NCI-H2171 treated with DMSO at 0.1 percent for 48 hours (cell line): ENCODE data around the gene COX6A2.
"Not testable (repeated sequence)": the region's sequence is repeated elsewhere in the genome, so short reads cannot be mapped to it uniquely, and the experiment has no call there.

Source experiments
- DNase-seq: peaks from one replicate; lab custom pipeline; 2025; lab: John Stamatoyannopoulos, UW

The COX6A2 gene

DNA sequence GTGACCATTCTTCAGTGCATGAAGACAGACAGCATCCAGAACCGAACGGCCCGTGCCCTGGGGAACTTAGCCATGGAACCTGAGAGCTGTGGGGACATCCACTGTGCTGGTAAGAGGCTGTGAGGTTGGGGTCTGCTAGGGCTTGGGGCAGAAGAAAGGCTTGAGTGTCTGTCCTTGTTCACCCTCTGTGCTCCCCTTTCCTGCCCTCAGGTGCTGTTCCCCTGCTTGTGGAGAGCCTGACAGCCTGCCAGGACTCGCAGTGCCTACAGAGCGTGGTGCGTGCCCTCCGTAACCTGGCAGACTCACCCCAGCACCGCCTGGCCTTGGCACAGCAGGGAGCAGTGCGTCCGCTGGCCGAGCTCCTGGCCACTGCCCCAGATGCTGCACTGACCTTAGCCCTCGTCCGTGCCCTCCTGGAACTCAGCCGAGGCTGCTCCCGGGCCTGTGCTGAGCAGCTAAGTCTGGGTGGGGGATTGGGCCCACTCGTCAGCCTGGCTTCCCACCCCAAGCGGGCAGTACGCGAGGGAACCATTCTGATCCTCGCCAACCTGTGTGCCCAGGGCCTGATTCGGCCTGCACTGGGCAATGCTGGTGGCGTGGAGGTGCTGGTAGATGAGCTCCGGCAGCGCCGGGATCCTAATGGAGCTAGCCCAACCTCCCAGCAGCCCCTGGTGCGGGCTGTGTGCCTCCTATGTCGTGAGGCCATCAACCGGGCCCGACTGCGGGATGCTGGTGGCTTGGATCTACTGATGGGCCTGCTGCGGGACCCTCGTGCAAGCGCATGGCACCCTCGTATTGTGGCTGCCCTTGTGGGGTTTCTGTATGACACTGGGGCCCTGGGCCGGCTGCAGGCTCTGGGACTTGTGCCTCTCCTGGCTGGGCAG, 34.0 kb upstream of the COX6A2 start:
- no peak for DNase-seq

- DNase-seq, result no peak
These were observed 33.2 kb upstream of the COX6A2 start for GRCh38 chr16:31461201-31461920.

GRCh38 chr16:31460582-31461002, 32.4 kb upstream of the COX6A2 start:
- peak; percentile 14 for DNase-seq

- DNase-seq, result peak; percentile 98
These were observed 31.8 kb upstream of the COX6A2 start for GRCh38 chr16:31459687-31460581.

- peak; percentile 97 for DNase-seq
These were observed 30.9 kb upstream of the COX6A2 start, which contains the start of gene ARMC5 for GRCh38 chr16:31458844-31459686. ARMC5 (plus strand) TSS chr16:31459501; CDS start chr16:31459525, 24 bp downstream.

- peak; percentile 56 for DNase-seq
These were observed 30.1 kb upstream of the COX6A2 start for GRCh38 chr16:31458073-31458843.

- no peak for DNase-seq
These were observed 28.8 kb upstream of the COX6A2 start for GRCh38 chr16:31456988-31457360.

GRCh38 chr16:31455601-31456314, 27.6 kb upstream of the COX6A2 start:
- DNase-seq, result no peak

DNA sequence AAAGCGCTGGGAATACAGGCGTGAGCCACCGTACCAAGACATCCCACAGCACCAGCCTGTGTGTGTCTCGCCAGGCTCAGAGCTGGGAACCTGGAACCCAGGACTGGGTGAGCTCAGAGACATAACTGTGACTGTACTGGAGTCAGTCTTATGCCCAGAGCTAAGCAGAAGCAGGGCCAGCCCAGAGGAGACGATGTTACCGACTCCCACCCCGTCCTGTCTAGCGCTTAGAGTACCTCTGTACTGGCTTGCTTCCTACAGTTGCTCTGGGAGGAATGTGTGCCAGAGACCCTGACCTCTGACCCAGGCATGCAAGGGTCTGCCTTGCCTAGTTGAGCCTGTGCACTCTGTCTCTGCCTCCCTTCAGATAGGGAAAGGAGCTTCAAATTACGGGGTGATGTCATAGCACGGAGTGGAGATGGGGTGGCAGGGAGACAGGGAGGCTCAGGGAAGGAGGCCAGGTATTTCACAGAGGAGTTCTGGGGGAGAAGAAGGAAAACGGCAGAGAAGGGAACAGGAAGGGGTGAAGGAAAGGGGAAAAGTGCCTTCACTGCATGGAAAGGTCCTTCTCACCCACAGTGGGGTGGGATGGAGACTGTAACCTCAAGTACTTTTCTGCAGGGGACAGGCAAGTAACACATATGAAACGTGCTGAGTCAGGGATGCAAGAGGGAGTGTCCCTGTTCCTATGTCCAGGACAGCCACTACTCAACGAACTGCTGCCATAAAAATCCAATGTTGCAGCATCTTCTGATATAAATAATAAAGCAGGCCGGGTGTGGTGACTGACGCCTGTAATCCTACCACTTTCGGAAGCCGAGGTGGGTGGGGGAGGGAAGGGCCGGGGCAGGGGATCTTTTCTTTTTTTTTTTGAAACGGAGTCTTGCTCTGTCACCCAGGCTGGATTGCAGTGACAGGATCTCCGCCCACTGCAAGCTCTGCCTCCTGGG, 25.4 kb upstream of the COX6A2 start:
- peak; percentile 12 for DNase-seq

GRCh38 chr16:31452631-31453106, 24.5 kb upstream of the COX6A2 start:
- DNase-seq, result no peak

- peak; percentile 62 for DNase-seq
These were observed 23.7 kb upstream of the COX6A2 start for GRCh38 chr16:31451681-31452351.

- DNase-seq, result no peak
These were observed 23.0 kb upstream of the COX6A2 start for GRCh38 chr16:31451201-31451600.

GRCh38 chr16:31445931-31446330, 17.8 kb upstream of the COX6A2 start:
- not testable (repeated sequence) for DNase-seq

DNA sequence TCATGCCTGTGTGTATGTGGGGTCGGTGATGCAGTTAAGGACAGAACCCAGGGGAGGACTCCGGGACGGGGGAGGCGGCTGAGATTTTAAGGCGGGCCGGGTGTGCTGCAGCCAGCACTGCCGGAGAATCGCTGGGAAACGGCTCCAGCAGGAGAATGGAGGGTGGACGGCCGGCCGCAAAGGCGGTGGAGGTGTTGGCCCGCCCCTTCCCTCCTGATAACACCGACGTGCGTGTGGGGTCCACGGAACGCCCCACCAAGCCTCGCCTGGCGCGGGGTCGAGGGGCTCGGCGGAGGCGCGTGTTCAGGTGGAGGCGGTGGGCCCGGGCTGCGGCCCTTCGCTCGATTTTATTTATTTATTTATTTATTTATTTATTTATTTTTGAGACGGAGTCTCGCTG, 13.8 kb upstream of the COX6A2 start:
- no peak for DNase-seq

DNA sequence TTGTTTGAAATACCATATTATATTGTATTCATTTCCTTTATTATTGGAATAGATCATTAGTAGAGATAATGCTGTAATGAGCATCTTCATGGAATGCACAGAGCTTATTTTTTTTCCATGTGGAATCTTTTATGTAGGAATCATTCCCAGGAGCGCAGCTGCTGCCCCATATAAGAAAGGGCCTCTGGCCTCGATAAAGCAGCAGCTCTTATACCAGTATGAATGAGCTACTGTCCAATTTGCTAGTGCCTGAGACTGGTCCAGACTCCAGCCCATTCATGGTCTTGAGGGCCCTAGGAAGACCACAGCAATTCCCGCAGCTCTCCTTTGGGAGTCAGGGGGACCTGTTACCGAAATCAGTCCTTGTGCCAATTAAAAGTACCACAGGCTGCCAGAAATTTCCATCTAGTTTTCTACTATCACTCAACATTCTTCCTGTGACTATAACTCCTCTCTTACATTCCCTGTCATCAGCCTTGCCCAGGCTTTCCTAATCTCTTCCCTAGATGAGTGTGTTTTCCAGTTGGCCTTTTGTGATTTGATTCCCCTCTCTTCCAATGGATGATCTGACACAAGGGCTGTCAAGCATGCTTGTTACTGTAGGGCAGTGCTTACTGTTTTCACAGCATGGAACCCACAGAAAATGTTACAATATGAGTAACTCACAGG, 12.5 kb upstream of the COX6A2 start:
- DNase-seq, result no peak

GRCh38 chr16:31439519-31439918, 11.4 kb upstream of the COX6A2 start:
- DNase-seq, result no peak

DNA sequence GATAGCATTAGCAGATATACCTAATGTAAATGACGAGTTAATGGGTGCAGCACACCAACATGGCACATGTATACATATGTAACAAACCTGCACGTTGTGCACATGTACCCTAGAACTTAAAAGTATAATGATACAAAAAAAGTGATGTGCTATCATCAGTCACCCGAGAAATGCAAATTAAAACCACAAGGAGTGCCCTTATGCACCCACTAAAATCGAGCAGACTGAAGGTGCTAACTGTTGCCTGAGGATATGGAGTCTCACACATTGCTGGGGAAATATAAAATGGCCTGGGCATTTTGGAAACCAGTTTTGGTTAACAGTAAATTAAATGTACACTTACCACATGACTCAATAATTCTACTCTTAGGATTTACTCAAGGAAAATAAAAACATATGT, 10.9 kb upstream of the COX6A2 start:
- not testable (repeated sequence) for DNase-seq
